ENCODE data around the gene USP10.

USP10 gene

GRCh38 chr16:84828322-84828721 is 128.5 kb downstream of the USP10 start:
- no peaks in the 10 kb centered on the region for H3K36me3 ChIP-seq (ENCODE audit: low read depth)
- DNase-seq (ENCODE audit: low spot score) (no peak), ATAC-seq (ENCODE audit: low read depth) (no peak)
- TF ChIP-seq CTCF (IDR thresholded peaks at IDR 0.05; ENCODE audit: poor library complexity, severe bottlenecking), result no peak
- H3K4me3 ChIP-seq (ENCODE audit: severe bottlenecking), result no peak overlapping the region
- no peaks in the 10 kb centered on the region for H3K4me1 ChIP-seq (ENCODE audit: insufficient read depth, poor library complexity, severe bottlenecking)
- no peaks in the 10 kb centered on the region for H3K27me3 ChIP-seq (ENCODE audit: insufficient read depth, poor library complexity, severe bottlenecking)
- H3K9me3 ChIP-seq (ENCODE audit: severe bottlenecking), result no peaks in the 10 kb centered on the region
- no peak overlapping the region for H3K27ac ChIP-seq (ENCODE audit: poor library complexity, severe bottlenecking)
